ENCODE data around the gene PPIA. TPM values are rescaled to one million over a fixed set of nuclear protein-coding genes. Genes with fewer than 3 reads are reported as not detected.

Gene PPIA
- total RNA-seq, 4 donors from 2014 or later, result 474 to 1,393 (median 544) TPM

DNA sequence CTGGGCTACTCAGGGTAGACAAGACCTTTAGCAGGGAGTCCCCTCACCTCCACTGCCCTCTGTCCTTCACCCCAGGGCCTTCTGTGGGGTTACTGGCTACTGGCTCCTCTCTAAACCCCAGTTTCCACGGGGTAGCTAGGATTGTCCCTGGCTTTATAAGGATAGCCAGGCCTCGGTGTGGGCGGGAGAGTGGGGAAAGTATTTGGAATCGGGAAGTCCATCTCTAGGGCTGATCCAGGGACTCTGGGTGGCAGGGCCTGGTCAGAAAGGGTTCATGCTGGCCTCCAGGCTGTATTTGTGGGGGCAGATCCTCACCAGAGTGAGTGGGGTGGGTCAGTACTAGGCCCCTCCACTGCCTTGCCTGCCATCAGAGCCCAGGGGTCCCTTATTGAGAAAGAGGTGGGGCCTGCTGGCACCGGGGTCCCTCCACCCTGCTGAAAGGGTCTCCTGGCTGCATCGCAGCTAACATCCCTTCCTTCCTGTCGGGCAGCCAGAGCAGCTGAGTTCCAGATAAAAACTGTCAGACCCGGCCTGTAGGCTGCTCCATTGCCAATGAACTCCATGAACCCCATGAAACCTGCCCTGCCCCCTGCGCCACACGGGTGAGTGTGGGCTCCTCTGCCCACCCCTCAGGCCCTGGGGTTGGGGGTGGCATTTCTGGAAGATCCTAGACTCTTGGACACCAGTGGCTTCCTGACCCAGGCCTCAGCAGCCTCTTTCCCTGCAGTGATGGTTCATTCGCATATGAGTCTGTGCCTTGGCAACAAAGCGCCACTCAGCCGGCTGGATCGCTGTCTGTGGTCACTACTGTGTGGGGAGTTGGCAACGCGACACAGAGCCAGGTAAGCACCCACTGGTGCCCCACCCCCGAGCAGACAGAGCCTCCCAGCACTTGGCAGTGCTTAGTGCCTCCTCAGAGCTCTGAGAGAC, 40.5 kb upstream of the PPIA start:
- Histone ChIP-seq H3K9me3 (no peaks in the 10 kb centered on the region), H3K36me3 (no peaks in the 10 kb centered on the region), H3K27me3 (no peaks in the 10 kb centered on the region), H3K27ac (peak overlapping the region; percentile 22 to 52), H3K4me3 (no peak overlapping the region), H3K4me1 (peaks cover 0 to 27% of the 10 kb centered on the region in 2 donors)
- DNase-seq, result no peak
- TF ChIP-seq POLR2A (IDR thresholded peaks at IDR 0.05) (no peak), CTCF (IDR thresholded peaks at IDR 0.05) (no peak)
- intact Hi-C loops (cut with DNase I; ENCODE audit: low total_unique reads), result no loop called here

DNA sequence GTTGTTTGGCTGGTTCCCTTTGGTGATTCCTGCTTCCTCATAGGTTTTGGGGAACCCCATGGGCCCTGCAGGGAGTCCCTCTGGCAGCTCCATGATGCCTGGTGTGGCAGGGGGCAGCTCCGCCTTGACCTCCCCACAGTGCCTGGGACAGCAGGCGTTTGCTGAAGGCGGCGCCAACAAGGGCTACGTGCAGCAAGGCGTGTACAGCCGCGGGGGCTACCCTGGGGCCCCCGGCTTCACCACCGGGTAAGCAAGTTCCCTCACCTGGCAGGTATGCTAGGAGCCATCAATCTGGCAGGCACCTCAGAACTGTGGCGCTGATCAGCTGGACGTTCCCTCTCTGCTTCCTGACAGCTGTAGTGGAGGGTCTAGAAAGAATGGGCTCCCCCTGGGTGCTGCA, 39.6 kb upstream of the PPIA start:
- intact Hi-C loops (cut with DNase I; ENCODE audit: low total_unique reads), result no loop called here
- Histone ChIP-seq H3K36me3 (no peaks in the 10 kb centered on the region), H3K27me3 (no peaks in the 10 kb centered on the region), H3K9me3 (no peaks in the 10 kb centered on the region), H3K4me1 (peaks cover 0 to 27% of the 10 kb centered on the region in 2 donors), H3K27ac (no peak overlapping the region), H3K4me3 (no peak overlapping the region)
- no peak for TF ChIP-seq POLR2A (IDR thresholded peaks at IDR 0.05)
- no peak for TF ChIP-seq CTCF (IDR thresholded peaks at IDR 0.05)
- no peak for DNase-seq

DNA sequence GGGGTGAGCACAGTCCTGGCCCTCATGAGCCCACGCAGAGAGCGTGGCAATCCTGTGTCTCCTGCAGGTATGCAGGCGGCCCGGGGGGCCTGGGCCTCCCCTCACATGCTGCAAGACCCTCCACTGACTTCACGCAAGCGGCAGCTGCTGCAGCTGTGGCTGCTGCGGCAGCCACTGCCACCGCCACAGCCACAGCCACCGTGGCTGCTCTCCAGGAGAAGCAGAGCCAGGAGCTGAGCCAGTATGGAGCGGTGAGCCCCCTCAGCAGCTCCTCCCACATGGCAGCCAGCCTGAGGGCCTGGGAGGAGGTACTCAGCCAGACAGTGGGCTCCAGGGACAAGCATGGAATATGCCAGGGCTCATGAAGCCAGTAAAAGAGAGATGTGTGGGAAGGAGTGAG, 39.2 kb upstream of the PPIA start:
- TF ChIP-seq POLR2A (IDR thresholded peaks at IDR 0.05), result no peak
- no peak for TF ChIP-seq CTCF (IDR thresholded peaks at IDR 0.05)
- no peaks in the 10 kb centered on the region for H3K27me3 ChIP-seq
- H3K9me3 ChIP-seq, result no peaks in the 10 kb centered on the region
- intact Hi-C loops (cut with DNase I; ENCODE audit: low total_unique reads), result no loop called here
- no peaks in the 10 kb centered on the region for H3K36me3 ChIP-seq
- no peak overlapping the region for H3K4me3 ChIP-seq
- peak in 1 of 2 donors; percentile 58 for DNase-seq
- peaks cover 0 to 27% of the 10 kb centered on the region in 2 donors for H3K4me1 ChIP-seq
- no peak overlapping the region for H3K27ac ChIP-seq

DNA sequence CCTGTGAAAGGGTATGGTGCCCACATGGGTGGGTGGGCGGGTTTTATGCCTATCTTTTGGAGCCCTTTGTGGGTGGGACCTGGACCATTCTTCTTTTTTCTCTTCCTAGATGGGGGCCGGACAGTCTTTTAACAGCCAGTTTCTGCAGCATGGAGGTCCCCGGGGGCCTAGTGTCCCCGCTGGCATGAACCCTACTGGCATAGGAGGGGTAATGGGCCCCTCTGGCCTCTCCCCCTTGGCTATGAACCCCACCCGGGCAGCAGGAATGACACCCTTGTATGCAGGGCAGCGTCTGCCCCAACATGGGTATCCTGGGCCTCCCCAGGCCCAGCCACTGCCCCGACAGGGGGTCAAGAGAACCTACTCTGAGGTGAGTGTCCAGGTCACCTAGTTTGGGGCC, 38.7 kb upstream of the PPIA start:
- no peaks in the 10 kb centered on the region for H3K36me3 ChIP-seq
- H3K4me1 ChIP-seq, result peaks cover 0 to 27% of the 10 kb centered on the region in 2 donors
- H3K4me3 ChIP-seq, result no peak overlapping the region
- no peak for DNase-seq
- TF ChIP-seq POLR2A (IDR thresholded peaks at IDR 0.05) (no peak), CTCF (IDR thresholded peaks at IDR 0.05) (no peak)
- no peaks in the 10 kb centered on the region for H3K9me3 ChIP-seq
- no peak overlapping the region for H3K27ac ChIP-seq
- H3K27me3 ChIP-seq, result no peaks in the 10 kb centered on the region
- intact Hi-C loops (cut with DNase I; ENCODE audit: low total_unique reads), result no loop called here

- TF ChIP-seq CTCF (IDR thresholded peaks at IDR 0.05) (no peak), POLR2A (IDR thresholded peaks at IDR 0.05) (no peak)
- H3K4me3 ChIP-seq, result no peak overlapping the region
- H3K27me3 ChIP-seq, result no peaks in the 10 kb centered on the region
- no peak for DNase-seq
- intact Hi-C loops (cut with DNase I; ENCODE audit: low total_unique reads), result no loop called here
- peaks cover 0 to 25% of the 10 kb centered on the region in 2 donors for H3K4me1 ChIP-seq
- no peaks in the 10 kb centered on the region for H3K9me3 ChIP-seq
- no peaks in the 10 kb centered on the region for H3K36me3 ChIP-seq
- H3K27ac ChIP-seq, result no peak overlapping the region
Observed at GRCh38 chr7:44759246-44759645, 37.2 kb upstream of the PPIA start.

Data from uterus (tissue), 4 donors.